Kidney capillary endothelial cell (primary cell): ENCODE measurements around the gene NCAPD2.
"Not testable (repeated sequence)": the region's sequence is repeated elsewhere in the genome, so short reads cannot be mapped to it uniquely, and the experiment has no call there.

Experiments
- DNase-seq: peaks from one replicate; pipeline ENCODE4 v3.0.0-alpha.2; 2018; ENCODE audit warnings: low spot score

Gene NCAPD2

GRCh38 chr12:6465467-6466183 lies 28.3 kb upstream of the NCAPD2 start:
- peak; percentile 72 for DNase-seq

- DNase-seq, result no peak
Observed at GRCh38 chr12:6466184-6466573, 27.7 kb upstream of the NCAPD2 start.

DNA sequence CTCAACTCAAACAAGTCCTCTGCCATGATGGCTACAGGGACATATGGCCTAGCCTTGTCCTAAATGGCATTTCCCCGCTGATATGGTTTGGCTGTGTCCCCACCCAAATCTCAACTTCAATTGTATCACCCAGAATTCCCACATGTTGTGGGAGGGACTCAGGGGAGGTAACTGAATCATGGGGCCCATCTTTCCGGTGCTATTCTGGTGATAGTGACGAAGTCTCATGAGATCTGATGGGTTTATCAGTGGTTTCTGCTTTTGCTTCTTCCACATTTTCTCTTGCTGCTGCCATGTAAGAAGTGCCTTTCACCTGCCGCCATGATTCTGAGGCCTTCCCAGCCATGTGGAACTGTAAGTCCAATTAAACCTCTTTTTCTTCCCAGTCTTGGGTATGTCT lies 27.2 kb upstream of the NCAPD2 start:
- DNase-seq, result not testable (repeated sequence)

- DNase-seq, result not testable (repeated sequence)
Observed at GRCh38 chr12:6467571-6468282, 26.2 kb upstream of the NCAPD2 start.

- DNase-seq, result no peak
Observed at GRCh38 chr12:6468283-6468575, 25.7 kb upstream of the NCAPD2 start.

- DNase-seq, result no peak
Observed at GRCh38 chr12:6469092-6469491, 24.8 kb upstream of the NCAPD2 start.

- no peak for DNase-seq
Observed at GRCh38 chr12:6469609-6470374, 24.1 kb upstream of the NCAPD2 start.

- DNase-seq, result peak; percentile 96
Observed at GRCh38 chr12:6470375-6471163, 23.3 kb upstream of the NCAPD2 start, which contains the start of gene VAMP1. Gene VAMP1, minus strand, starts transcription at chr12:6470677. Its CDS starts 146 bp downstream, at chr12:6470531.

DNA sequence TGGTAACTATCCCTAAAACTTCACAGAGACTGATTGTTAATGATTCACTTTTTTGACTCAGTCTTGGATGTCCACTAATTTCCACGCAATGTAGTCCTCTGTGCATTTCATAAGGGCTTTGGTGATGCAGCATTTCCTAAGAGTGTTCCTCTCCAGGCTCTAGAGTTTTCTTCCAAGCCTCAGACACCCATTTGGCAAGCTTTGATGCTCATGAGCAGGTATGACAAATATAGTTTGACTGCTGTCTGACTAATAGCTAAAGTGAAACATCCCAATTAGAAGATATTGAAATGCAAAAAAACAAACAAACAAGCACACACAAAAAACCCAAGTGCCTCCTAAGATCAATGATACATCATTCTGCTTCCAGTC lies 21.9 kb upstream of the NCAPD2 start:
- DNase-seq, result no peak

GRCh38 chr12:6472491-6472890 lies 21.4 kb upstream of the NCAPD2 start:
- DNase-seq, result no peak

- not testable (repeated sequence) for DNase-seq
Observed at GRCh38 chr12:6475233-6475975, 18.5 kb upstream of the NCAPD2 start.

DNA sequence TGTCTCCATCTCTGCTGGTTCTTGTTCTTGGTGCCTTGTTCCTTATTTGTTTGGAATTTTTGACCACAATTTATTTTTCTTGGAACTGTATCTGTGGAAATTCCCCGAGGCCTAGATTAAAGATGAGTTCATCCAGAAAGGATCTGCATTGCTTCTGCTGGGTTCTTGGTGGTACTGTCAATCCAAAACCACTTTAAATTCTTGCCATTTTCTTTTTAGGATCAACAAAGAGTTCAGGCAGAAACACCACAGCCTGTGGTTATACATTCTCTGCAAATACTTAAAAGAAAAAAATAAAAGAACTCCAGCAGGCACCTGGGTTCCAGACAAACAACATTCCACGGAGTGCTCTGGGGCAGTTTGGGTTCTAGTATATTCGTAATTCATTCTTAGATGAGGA lies 17.4 kb upstream of the NCAPD2 start:
- no peak for DNase-seq

- DNase-seq, result not testable (repeated sequence)
Observed at GRCh38 chr12:6477601-6478377, 16.1 kb upstream of the NCAPD2 start.

DNA sequence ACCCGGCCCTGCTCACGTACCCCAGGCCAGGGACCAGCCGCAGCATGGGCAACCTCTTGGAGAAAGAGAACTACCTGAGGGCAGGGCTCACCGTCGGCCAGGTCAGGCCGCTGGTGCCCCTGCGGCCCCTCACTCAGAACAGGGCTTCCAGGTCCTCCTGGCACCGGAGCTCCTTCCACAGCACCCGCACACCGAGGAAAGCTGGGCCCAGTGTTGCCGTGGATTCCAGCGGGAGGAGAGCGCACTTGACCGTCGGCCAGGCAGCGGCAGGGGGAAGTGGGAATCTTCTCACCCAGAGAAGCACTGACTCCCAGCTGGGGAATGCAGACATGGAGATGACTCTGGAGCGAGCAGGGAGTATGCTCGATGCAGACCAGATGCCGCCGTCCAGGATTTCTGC lies 15.5 kb upstream of the NCAPD2 start:
- DNase-seq, result no peak

DNA sequence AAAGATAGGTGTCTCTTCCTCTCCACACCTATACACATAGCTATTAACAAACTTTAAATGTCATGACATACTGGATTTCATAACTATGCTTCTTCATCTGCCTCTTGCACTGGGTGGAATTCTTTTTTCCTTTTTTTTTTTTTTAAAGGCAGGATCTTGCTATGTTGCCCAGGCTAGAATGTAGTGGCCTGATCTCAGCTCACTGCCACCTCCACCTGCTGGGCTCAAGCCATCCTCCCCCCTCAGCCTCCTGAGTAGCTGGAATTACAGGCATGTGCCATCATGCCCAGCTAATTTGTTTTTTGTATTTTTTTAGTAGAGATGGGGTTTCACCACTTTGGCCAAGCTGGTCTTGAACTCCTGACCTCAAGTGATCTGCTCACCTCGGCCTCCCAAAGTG lies 5.7 kb upstream of the NCAPD2 start:
- DNase-seq, result no peak

- DNase-seq, result no peak
Observed at GRCh38 chr12:6489449-6489848, 4.5 kb upstream of the NCAPD2 start.

- not testable (repeated sequence) for DNase-seq
Observed at GRCh38 chr12:6490673-6491072, 3.2 kb upstream of the NCAPD2 start.

DNA sequence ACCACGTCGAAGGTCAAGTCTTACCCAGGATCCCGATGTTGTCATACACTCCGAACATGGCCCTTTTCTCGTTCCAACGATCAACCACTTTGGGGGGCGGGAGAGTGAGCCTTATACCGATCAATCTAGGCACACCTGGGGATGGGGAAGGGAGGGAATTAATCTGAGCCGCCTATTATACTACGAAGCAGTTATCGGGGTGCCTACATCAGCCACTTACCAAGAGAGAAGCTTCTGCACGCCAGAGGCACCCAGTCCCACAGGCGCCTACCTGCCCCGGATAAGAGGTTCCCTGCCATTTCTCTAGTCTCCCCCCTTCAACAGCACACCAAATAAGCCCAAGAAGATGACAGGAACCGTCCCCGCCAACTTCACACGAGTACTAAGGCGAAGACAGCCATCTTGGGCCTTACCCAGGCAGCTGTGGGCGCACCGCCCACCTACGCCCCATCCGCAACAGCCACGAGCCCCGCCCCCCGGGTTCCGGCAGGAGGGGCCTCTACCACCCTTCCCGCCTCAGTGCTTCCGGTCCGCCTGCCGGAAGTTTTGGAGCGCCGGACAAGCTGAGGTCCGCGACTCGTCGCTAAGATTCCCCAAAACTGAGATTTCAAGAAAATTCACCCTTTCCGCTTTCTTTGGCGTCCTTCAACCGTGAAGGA lies 935 bp upstream of the NCAPD2 start, which contains the start of gene MRPL51:
MRPL51 (minus strand) TSS at position 425 of the 659 bp plus-strand sequence; CDS start at position 299, 126 bp downstream.
- DNase-seq, result peak; percentile 92

DNA sequence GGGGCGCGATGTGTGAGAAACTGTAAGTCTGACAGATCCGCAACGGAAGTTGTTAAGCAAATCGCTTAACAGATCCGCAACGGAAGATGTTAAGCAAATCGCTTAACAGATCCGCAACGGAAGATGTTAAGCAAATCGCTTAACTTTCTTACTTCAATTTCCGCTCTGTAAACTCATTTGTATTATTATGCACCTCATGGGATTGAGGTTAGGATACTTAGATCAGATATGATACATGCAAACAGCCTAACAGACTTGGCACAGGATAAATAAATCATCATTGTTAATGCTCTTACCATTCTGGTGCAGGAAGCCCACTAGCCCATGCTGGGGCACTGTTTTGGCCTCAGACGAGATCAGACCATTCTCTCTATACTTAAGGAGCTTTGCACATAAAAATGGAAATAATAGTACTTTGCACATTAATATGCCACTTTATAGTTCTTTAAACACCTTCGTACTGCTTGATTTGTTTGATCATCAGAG lies 399 bp downstream of the NCAPD2 start:
- peak; percentile 52 for DNase-seq

- DNase-seq, result no peak
Observed at GRCh38 chr12:6494968-6495367, 1.1 kb downstream of the NCAPD2 start.
